GM12878 (cell line): Measurements from ENCODE around the gene UBQLN1.

Experiments
- CBX5 ChIP-seq: sonication (generic); IDR thresholded peaks from 2 replicates; pipeline ENCODE4 v1.6.1; 2016; ENCODE audit warnings: low read depth, moderate library complexity, mild to moderate bottlenecking, inconsistent platforms
- CHD2 ChIP-seq: IDR thresholded peaks from 2 replicates; pipeline ENCODE4 v1.6.1; 2011; ENCODE audit warnings: low read depth, low read length, improper control_type of control experiment, borderline replicate concordance
- EP300 ChIP-seq, 2 experiments: fragments of 150-350 bp in 1 of 2; IDR thresholded peaks; 2 replicates each; pipeline ENCODE4 v1.6.1; 2011 to 2012; ENCODE audit warnings: low read depth in 2 of 2, low read length in 2 of 2, borderline replicate concordance in 1 of 2, improper control_type of control experiment in 1 of 2, inconsistent platforms in 1 of 2; ENCODE audit not compliant: control insufficient read depth in 1 of 2
- GATAD2B ChIP-seq: fragments of 450-650 bp; conservative IDR thresholded peaks from 2 replicates; pipeline ENCODE4 v1.6.1; 2017; ENCODE audit warnings: low read depth, mild to moderate bottlenecking, moderate library complexity
- KLF5 ChIP-seq: fragments of 450-650 bp; IDR thresholded peaks from 2 replicates; pipeline ENCODE4 v1.6.1; 2014; ENCODE audit warnings: mild to moderate bottlenecking; ENCODE audit not compliant: partially characterized antibody
- NFYB ChIP-seq: IDR thresholded peaks from 2 replicates; pipeline ENCODE4 v1.6.1; 2011; ENCODE audit warnings: low read depth, mild to moderate bottlenecking, low read length, improper control_type of control experiment, moderate library complexity; ENCODE audit not compliant: insufficient read depth
- NRF1 ChIP-seq: conservative IDR thresholded peaks from 2 replicates; pipeline ENCODE4 v1.6.1; 2011; ENCODE audit warnings: mild to moderate bottlenecking, low read depth, low read length, improper control_type of control experiment
- POLR2A ChIP-seq: IDR thresholded peaks from 2 replicates; pipeline ENCODE4 v1.6.1; 2011; ENCODE audit warnings: low read depth, mild to moderate bottlenecking, low read length
- RAD21 ChIP-seq: IDR thresholded peaks from 2 replicates; pipeline ENCODE4 v1.6.1; 2011; ENCODE audit warnings: mild to moderate bottlenecking, low read depth, low read length, moderate library complexity; ENCODE audit not compliant: insufficient read depth
- SIN3A ChIP-seq: IDR thresholded peaks from 2 replicates; pipeline ENCODE4 v1.6.1; 2012; ENCODE audit warnings: low read depth, low read length, improper control_type of control experiment
- SUZ12 ChIP-seq: fragments of 200-600 bp; sonication (generic); IDR thresholded peaks from one replicate; pipeline ENCODE4 v1.6.1; 2018; ENCODE audit warnings: antibody characterized with exemption, mild to moderate bottlenecking; ENCODE audit not compliant: unreplicated experiment
- USF2 ChIP-seq: IDR thresholded peaks from 2 replicates; pipeline ENCODE4 v1.6.1; 2011; ENCODE audit warnings: low read depth, low read length, improper control_type of control experiment, borderline replicate concordance
- ZNF207 ChIP-seq: fragments of 450-650 bp; IDR thresholded peaks from 2 replicates; pipeline ENCODE4 v1.6.1; 2014; ENCODE audit warnings: antibody characterized with exemption, mild to moderate bottlenecking, borderline replicate concordance

GRCh38 chr9:83724436-83724835 is 16.7 kb upstream of the UBQLN1 start:
- TF ChIP-seq NRF1 (no peak), SUZ12 (no peak), USF2 (no peak), CHD2 (no peak), CBX5 (no peak), GATAD2B (no peak), EP300 (IDR thresholded peaks at IDR 0.05; ENCODE audit: borderline replicate concordance in 1 of 2, control insufficient read depth in 1 of 2, low read depth in 2 of 2, low read length in 2 of 2) (no peak), SIN3A (no peak), NFYB (no peak), RAD21 (no peak), ZNF207 (no peak), POLR2A (no peak), KLF5 (no peak)
